Adipocyte (in vitro differentiated cells): Measurements from ENCODE around the gene H2AZ2.
A peak's percentile ranks its signal among the peaks of the same experiment; 100 is the strongest.
"Not testable (repeated sequence)": the region's sequence is repeated elsewhere in the genome, so short reads cannot be mapped to it uniquely, and the experiment has no call there.

Source experiments
- DNase-seq: peaks from one replicate; pipeline ENCODE4 v3.0.0-alpha.2; 2015; ENCODE audit warnings: low read depth
- H3K27me3 ChIP-seq: replicated peaks from 2 replicates; pipeline ENCODE4 v1.7.0; 2013; ENCODE audit warnings: mild to moderate bottlenecking, low read length, moderate library complexity; ENCODE audit not compliant: control insufficient read depth, insufficient read depth
- H3K36me3 ChIP-seq: 2 replicates; pipeline ENCODE4 v1.7.0; 2013; ENCODE audit warnings: low read length, mild to moderate bottlenecking, moderate library complexity; ENCODE audit not compliant: control insufficient read depth, insufficient read depth, severe bottlenecking
- H3K4me1 ChIP-seq: 2 replicates; pipeline ENCODE4 v1.7.0; 2013; ENCODE audit warnings: mild to moderate bottlenecking, low read length, moderate library complexity; ENCODE audit not compliant: control insufficient read depth, insufficient read depth
- H3K4me3 ChIP-seq: 2 replicates; pipeline ENCODE4 v1.7.0; 2013; ENCODE audit warnings: mild to moderate bottlenecking, low read length, moderate library complexity
- H3K9ac ChIP-seq: 2 replicates; pipeline ENCODE4 v1.7.0; 2013; ENCODE audit warnings: mild to moderate bottlenecking, low read length, moderate library complexity
- H3K9me3 ChIP-seq: 2 replicates; pipeline ENCODE4 v1.7.0; 2013; ENCODE audit warnings: mild to moderate bottlenecking, low read length, moderate library complexity; ENCODE audit not compliant: control insufficient read depth

H2AZ2 gene

DNA sequence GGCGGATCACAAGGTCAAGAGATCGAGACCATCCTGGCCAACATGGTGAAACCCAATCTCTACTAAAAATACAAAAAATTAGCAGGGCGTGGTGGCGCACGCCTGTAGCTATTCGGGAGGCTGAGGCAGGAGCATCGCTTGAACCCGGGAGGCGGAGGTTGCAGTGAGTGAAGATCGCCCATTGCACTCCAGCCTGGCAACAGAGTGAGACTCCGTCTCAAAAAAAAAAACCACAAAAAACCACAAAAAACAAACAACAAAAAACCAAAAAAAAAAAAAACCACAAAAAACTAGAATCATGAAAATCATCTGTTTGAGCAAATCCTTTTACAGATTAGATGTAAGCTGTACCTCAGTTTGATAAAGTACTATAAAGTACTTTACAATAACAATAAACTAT lies 1.5 kb downstream of the H2AZ2 start:
- Histone ChIP-seq H3K4me3 (peak overlapping the region; percentile 96), H3K9ac (peak overlapping the region; percentile 93), H3K4me1 (peaks cover 34% of the 10 kb centered on the region)
- DNase-seq, result peak; percentile 15
- not testable (repeated sequence) for H3K36me3 ChIP-seq, H3K27me3 ChIP-seq, H3K9me3 ChIP-seq

DNA sequence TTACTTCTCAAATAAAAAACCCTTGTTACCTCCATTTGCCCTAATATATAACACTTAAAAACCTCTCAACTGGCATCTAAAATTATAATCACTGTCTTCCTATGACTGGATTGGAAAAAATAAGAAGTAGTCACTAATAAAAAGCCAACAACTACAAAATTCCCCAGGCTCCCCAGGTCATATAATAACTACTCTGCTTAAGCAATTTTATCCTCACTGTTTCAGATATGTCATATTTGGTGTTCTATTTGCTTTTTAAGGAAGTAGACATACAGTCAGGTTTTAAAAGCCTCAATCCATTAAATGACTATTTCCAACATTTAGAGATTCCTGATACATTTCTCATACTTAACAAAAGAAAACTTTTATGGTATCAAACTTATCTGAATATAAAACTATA lies 2.4 kb downstream of the H2AZ2 start:
- DNase-seq, result no peak
- Histone ChIP-seq H3K27me3 (no peaks in the 10 kb centered on the region), H3K9ac (no peak overlapping the region), H3K4me1 (peaks cover 34% of the 10 kb centered on the region), H3K4me3 (peak overlapping the region; percentile 96), H3K9me3 (no peaks in the 10 kb centered on the region), H3K36me3 (peaks cover 7% of the 10 kb centered on the region)

DNA sequence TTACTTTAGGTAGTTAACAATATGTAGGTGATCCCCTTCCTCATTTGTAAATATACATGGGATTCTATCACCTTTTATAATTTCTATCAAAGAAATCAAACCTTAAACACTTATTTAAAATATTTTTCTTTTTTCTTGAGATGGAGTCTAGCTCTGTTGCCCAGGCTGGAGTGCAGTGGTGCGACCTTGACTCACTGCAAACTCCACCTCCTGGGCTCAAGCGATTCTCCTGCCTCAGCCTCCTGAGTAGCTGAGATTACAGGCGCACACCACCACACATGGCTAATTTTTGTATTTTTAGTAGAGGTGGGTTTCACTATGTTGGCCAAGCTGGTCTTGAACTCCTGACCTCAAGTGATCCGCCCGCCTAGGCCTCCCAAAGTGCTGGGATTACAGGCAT lies 4.4 kb downstream of the H2AZ2 start:
- DNase-seq, H3K9ac ChIP-seq, H3K27me3 ChIP-seq, H3K9me3 ChIP-seq, H3K4me3 ChIP-seq: not testable (repeated sequence)
- Histone ChIP-seq H3K4me1 (peaks cover 42% of the 10 kb centered on the region), H3K36me3 (peaks cover 14% of the 10 kb centered on the region)

DNA sequence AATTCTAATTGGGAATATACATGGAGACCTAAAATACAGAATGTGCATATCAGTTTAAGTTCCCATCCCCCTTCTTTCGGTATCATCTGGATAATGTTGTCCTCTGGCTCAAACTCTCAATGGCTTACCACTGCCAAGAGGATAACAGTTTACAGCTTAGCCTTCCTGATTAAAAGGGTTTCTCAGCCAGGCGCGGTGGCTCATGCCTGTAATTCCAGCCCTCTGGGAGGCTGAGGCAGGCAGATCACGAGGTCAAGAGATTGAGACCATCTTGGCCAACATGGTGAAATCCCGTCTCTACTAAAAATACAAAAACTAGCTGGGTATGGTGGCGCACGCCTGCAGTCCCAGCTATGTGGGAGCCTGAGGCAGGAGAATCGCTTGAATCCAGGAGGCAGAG lies 5.2 kb downstream of the H2AZ2 start:
- H3K9ac ChIP-seq, DNase-seq, H3K27me3 ChIP-seq, H3K9me3 ChIP-seq: not testable (repeated sequence)
- H3K4me3 ChIP-seq, result peak overlapping the region; percentile 32
- H3K36me3 ChIP-seq, result peaks cover 14% of the 10 kb centered on the region
- peaks cover 44% of the 10 kb centered on the region for H3K4me1 ChIP-seq

GRCh38 chr7:44838751-44839150 lies 9.1 kb downstream of the H2AZ2 start:
- DNase-seq, result no peak
- Histone ChIP-seq H3K4me3 (no peak overlapping the region), H3K36me3 (peaks cover 31% of the 10 kb centered on the region), H3K9me3 (no peaks in the 10 kb centered on the region), H3K4me1 (peaks cover 22% of the 10 kb centered on the region), H3K27me3 (no peaks in the 10 kb centered on the region), H3K9ac (no peak overlapping the region)

- Histone ChIP-seq H3K9me3 (no peaks in the 10 kb centered on the region), H3K4me1 (no peaks in the 10 kb centered on the region), H3K4me3 (no peak overlapping the region), H3K27me3 (no peaks in the 10 kb centered on the region), H3K36me3 (peaks cover 39% of the 10 kb centered on the region), H3K9ac (no peak overlapping the region)
- DNase-seq, result no peak
Observed at GRCh38 chr7:44827567-44827966, 20.3 kb downstream of the H2AZ2 start.

GRCh38 chr7:44824894-44825526 lies 22.9 kb downstream of the H2AZ2 start:
- H3K36me3 ChIP-seq, result peaks cover 17% of the 10 kb centered on the region
- H3K9me3 ChIP-seq, result no peaks in the 10 kb centered on the region
- DNase-seq, result peak; percentile 14
- H3K4me1 ChIP-seq, result no peaks in the 10 kb centered on the region
- no peak overlapping the region for H3K4me3 ChIP-seq
- H3K9ac ChIP-seq, result no peak overlapping the region
- H3K27me3 ChIP-seq, result no peaks in the 10 kb centered on the region

DNA sequence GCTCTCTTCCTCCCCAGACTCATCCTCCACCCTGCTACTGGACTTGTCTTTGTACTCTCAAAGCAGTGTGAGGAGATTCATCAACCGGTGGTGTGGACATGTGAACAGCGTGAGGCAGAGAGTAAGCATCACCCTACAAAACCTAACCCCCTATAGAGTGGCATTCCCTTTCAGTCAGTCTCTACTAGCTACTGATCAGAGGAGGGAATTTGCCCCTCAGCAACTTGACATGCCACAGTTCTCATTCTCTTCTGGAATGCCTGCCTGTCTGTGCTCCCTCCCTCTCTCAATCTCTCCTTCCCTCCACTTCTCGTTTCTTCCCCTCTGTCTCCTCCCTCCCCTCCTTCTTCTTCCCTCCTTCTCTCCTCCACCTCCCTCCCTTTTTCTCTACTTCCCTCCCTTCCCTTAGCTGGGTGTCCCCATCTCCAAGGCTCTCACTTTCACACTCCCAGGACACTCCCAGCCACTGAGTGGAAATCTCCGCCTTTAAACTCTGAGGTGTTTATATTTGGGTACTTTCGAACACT lies 24.6 kb downstream of the H2AZ2 start:
- H3K4me3 ChIP-seq, result no peak overlapping the region
- peaks cover 2% of the 10 kb centered on the region for H3K36me3 ChIP-seq
- no peaks in the 10 kb centered on the region for H3K9me3 ChIP-seq
- H3K27me3 ChIP-seq, result no peaks in the 10 kb centered on the region
- no peak for DNase-seq
- H3K4me1 ChIP-seq, result no peaks in the 10 kb centered on the region
- H3K9ac ChIP-seq, result no peak overlapping the region

- no peak for DNase-seq
- Histone ChIP-seq H3K27me3 (no peaks in the 10 kb centered on the region), H3K9me3 (no peaks in the 10 kb centered on the region)
Observed at GRCh38 chr7:44819292-44819691, 28.6 kb downstream of the H2AZ2 start.

DNA sequence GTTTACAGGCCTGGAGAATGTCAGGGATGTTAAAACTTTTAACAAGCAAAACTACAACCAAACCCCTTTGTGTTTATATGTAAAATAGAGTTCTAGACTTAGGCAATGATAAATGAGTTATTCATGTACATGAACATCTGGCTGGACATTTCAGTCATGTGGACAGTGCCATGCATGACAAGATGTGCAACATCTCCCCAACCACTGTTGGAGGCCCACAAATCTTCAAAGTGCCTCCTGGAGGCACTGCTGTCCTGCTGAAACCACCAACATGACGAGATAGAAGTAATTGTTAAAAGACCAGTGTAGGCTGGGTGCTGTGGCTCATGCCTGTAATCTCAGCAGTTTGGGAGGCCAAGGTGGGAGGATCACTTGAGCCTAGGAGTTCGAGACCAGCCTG lies 33.0 kb downstream of the H2AZ2 start:
- DNase-seq, result no peak
- Histone ChIP-seq H3K4me3 (no peak overlapping the region), H3K9ac (no peak overlapping the region), H3K4me1 (no peaks in the 10 kb centered on the region), H3K36me3 (no peaks in the 10 kb centered on the region), H3K27me3 (no peaks in the 10 kb centered on the region), H3K9me3 (no peaks in the 10 kb centered on the region)

More at GRCh38 chr7:44819292-44819691, 28.6 kb downstream of the H2AZ2 start:
- H3K9ac ChIP-seq, result no peak overlapping the region
- no peaks in the 10 kb centered on the region for H3K36me3 ChIP-seq
- no peak overlapping the region for H3K4me3 ChIP-seq
- H3K4me1 ChIP-seq, result no peaks in the 10 kb centered on the region

DNA sequence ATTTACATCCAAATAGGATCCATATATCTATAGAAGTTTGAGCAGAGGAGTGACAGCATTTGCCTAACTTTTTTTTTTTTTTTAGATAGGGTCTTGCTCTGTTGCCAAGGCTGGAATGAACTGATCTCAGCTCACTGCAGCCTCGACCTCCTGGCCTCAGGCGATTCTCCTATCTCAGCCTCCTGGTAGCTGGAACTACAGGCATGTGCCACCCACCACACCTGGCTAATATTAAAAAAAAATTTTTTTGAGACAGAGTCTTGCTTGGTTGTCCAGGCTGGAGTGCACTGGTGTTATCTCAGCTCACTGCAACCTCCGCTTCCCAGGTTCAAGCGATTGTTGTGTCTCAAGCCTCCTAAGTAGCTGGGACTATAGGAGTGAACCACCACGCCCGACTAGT lies 36.3 kb downstream of the H2AZ2 start:
- no peaks in the 10 kb centered on the region for H3K4me1 ChIP-seq
- DNase-seq, result no peak
- no peak overlapping the region for H3K4me3 ChIP-seq
- no peak overlapping the region for H3K9ac ChIP-seq
- H3K9me3 ChIP-seq, result no peaks in the 10 kb centered on the region
- no peaks in the 10 kb centered on the region for H3K27me3 ChIP-seq
- no peaks in the 10 kb centered on the region for H3K36me3 ChIP-seq

- H3K9ac ChIP-seq, result no peak overlapping the region
- H3K36me3 ChIP-seq, result no peaks in the 10 kb centered on the region
- no peaks in the 10 kb centered on the region for H3K9me3 ChIP-seq
- H3K4me3 ChIP-seq, result no peak overlapping the region
- no peak for DNase-seq
- no peaks in the 10 kb centered on the region for H3K4me1 ChIP-seq
- no peaks in the 10 kb centered on the region for H3K27me3 ChIP-seq
Observed at GRCh38 chr7:44811093-44811492, 36.8 kb downstream of the H2AZ2 start.
